GM13976 (cell line): Measurements from ENCODE around the gene USF2.

Experiments
- DNase-seq: peaks from one replicate; pipeline ENCODE4 v3.0.0; 2012; ENCODE audit warnings: low spot score
- in situ Hi-C: fragments of 300-500 bp; cut with MboI; formaldehyde crosslinking; loops from one replicate; pipeline ENCODE4 v1.12.0; 2022; ENCODE audit warnings: low sequenced_read_pairs, mixed read lengths, inconsistent platforms; ENCODE audit not compliant: unreplicated experiment
- TF ChIP-seq, protein P1 (sequence below): IDR thresholded peaks from 2 replicates; pipeline ENCODE4 v1.5.1; 2012; ENCODE audit warnings: borderline replicate concordance, mild to moderate bottlenecking; ENCODE audit not compliant: insufficient read depth; ENCODE audit errors: extremely low read depth, missing control alignments, control extremely low read depth

Gene USF2

GRCh38 chr19:35296644-35297514, 28.1 kb downstream of the USF2 start:
- in situ Hi-C loops = no loop called here
- DNase-seq = no peak
- TF ChIP-seq, protein P1, sequence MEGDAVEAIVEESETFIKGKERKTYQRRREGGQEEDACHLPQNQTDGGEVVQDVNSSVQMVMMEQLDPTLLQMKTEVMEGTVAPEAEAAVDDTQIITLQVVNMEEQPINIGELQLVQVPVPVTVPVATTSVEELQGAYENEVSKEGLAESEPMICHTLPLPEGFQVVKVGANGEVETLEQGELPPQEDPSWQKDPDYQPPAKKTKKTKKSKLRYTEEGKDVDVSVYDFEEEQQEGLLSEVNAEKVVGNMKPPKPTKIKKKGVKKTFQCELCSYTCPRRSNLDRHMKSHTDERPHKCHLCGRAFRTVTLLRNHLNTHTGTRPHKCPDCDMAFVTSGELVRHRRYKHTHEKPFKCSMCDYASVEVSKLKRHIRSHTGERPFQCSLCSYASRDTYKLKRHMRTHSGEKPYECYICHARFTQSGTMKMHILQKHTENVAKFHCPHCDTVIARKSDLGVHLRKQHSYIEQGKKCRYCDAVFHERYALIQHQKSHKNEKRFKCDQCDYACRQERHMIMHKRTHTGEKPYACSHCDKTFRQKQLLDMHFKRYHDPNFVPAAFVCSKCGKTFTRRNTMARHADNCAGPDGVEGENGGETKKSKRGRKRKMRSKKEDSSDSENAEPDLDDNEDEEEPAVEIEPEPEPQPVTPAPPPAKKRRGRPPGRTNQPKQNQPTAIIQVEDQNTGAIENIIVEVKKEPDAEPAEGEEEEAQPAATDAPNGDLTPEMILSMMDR = no peak

GRCh38 chr19:35297515-35297848, 28.7 kb downstream of the USF2 start:
- in situ Hi-C loops = no loop called here
- TF ChIP-seq, protein P1 = no peak
- DNase-seq = no peak

DNA sequence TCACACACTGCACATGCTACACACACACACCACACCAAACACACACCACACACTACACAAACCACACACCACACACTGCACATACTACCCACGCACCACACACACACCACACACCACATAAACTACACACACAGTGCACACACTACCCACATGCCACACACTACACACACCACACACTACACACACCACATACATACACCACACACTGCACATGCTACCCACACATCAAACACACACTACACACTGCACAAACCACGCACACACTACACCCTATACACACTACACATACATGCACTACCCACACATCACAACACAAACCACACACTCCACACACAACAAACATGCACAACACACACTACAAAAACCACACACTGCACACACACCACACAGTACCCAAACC, 29.2 kb downstream of the USF2 start:
- in situ Hi-C loops = no loop called here
- DNase-seq = no peak
- TF ChIP-seq, protein P1 = no peak

- no peak for DNase-seq
- in situ Hi-C loops = no loop called here
- TF ChIP-seq, protein P1 = no peak
Observed at GRCh38 chr19:35298561-35298972, 29.8 kb downstream of the USF2 start.

DNA sequence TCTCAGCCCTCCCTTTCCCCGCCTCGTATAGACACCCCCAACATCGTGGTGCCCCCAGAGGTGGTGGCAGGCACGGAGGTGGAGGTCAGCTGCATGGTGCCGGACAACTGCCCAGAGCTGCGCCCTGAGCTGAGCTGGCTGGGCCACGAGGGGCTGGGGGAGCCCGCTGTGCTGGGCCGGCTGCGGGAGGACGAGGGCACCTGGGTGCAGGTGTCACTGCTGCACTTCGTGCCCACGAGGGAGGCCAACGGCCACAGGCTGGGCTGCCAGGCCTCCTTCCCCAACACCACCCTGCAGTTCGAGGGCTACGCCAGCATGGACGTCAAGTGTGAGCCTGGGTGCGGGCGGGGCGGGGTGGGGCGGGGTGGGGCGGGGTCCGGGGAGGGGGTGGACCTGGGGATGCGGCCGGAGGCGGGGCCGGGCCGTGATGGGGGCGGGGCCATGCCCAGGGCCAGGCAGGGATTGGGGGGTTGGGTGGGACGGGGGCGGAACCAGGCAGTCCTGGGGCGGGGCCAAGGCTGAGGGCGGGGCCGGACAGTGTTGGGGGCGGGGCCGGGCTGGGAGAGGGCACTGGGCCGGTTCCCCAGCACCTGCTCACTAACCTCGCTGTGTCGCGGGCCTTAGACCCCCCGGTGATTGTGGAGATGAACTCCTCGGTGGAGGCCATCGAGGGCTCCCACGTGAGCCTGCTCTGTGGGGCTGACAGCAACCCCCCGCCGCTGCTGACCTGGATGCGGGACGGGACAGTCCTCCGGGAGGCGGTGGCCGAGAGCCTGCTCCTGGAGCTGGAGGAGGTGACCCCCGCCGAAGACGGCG, 31.0 kb downstream of the USF2 start:
- in situ Hi-C loops = no loop called here
- DNase-seq = no peak
- TF ChIP-seq, protein P1 = no peak

DNA sequence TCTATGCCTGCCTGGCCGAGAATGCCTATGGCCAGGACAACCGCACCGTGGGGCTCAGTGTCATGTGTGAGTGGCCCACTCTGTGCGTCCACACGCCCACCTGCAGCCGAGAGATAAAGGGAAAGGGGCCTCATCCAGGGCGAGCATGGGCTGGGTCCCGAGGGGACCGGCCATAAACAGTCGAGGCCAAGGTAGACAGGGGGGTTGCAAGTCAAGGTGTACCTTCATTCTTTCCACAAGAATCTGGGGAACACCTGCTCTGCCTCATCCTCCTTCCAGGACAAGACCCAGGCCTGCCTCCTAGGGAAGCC, 31.5 kb downstream of the USF2 start:
- TF ChIP-seq, protein P1 = no peak
- no peak for DNase-seq
- in situ Hi-C loops = no loop called here
